Natural killer cell treated with Interleukin-12 subunit alpha and Interleukin-12 subunit beta and Interleukin-15 and Interleukin-18, amount 100 ng/mL, for 72 hours (primary cell): ENCODE results near the gene PRB3. TPM values are rescaled to one million over a fixed set of nuclear protein-coding genes. Genes with fewer than 3 reads are reported as not detected.

Experiments used
- total RNA-seq, 2 donors: library from RNA; stranded (reverse); gene quantifications; one replicate each; pipeline ENCODE4 v1.2.3, GENCODE V29; 2022

Gene PRB3
- total RNA-seq, 2 donors from 2014 or later: not detected

Other genes with a start within 250 kb of the PRB3 start
- 10 to 100 TPM in 1 of 2 donors, 1 to 10 TPM in 1; 4.2 to 11.7 TPM for gene TAS2R19, start 247.1 kb downstream of the PRB3 start, total RNA-seq
- 10 to 100 TPM in 1 of 2 donors, 1 to 10 TPM in 1; 4.8 to 11.4 TPM for gene TAS2R31, start 238.3 kb downstream of the PRB3 start, total RNA-seq
- gene TAS2R46, start 207.4 kb downstream of the PRB3 start, total RNA-seq: 1 to 10 TPM; 1.5 to 5.6 TPM
- gene TAS2R43, start 177.4 kb downstream of the PRB3 start, total RNA-seq: 1 to 10 TPM; 1.0 to 6.6 TPM
- gene TAS2R30, start 135.1 kb downstream of the PRB3 start, total RNA-seq: 1 to 10 TPM; 3.6 to 8.7 TPM
- 1 to 10 TPM; 8.8 to 9.4 TPM for gene SMIM10L1, start 98.5 kb downstream of the PRB3 start, total RNA-seq
- gene TAS2R42, start 82.8 kb downstream of the PRB3 start, total RNA-seq: not detected
- gene PRB4, start 40.7 kb upstream of the PRB3 start, total RNA-seq: not detected
- not detected for gene PRB2, start 125.9 kb upstream of the PRB3 start, total RNA-seq